Mammary epithelial cell (primary cell): ENCODE data around the gene TRABD.

ENCODE experiments used
- EZH2 ChIP-seq: IDR thresholded peaks from 2 replicates; pipeline ENCODE4 v1.6.1; 2012; ENCODE audit warnings: low read length, inconsistent platforms, borderline replicate concordance
- TF ChIP-seq, protein P1 (sequence below), 2 donors: IDR thresholded peaks in 1 of 2; conservative IDR thresholded peaks in 1 of 2; 2 replicates each; pipeline ENCODE4 v1.5.1; 2011 to 2012; ENCODE audit warnings: inconsistent platforms in 2 of 2, low read length in 2 of 2, mild to moderate bottlenecking in 2 of 2, control low read depth in 1 of 2, low read depth in 1 of 2; ENCODE audit not compliant: insufficient read depth in 1 of 2; ENCODE audit errors: extremely low read depth in 1 of 2

DNA sequence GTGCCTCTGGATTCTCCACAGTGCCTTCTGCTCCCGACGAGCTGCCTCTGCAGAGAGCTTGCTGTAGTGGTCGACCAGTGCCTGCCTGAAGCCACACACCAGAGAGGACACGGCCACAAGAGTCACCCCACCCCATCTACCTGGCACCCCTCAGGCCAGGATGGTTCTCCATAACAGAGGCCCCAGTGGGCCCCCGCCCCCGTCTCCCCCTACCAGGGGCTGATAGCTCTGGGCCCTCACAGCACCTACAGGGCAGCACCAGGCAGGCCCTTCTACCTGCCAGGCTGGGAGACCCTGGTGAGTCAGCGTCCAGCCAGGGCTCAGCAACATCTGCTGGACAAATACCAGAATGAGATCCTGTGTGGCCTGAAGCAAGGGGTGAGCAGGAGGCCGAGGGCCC, 36.8 kb downstream of the TRABD start:
- no peak for TF ChIP-seq EZH2
- TF ChIP-seq, protein P1, sequence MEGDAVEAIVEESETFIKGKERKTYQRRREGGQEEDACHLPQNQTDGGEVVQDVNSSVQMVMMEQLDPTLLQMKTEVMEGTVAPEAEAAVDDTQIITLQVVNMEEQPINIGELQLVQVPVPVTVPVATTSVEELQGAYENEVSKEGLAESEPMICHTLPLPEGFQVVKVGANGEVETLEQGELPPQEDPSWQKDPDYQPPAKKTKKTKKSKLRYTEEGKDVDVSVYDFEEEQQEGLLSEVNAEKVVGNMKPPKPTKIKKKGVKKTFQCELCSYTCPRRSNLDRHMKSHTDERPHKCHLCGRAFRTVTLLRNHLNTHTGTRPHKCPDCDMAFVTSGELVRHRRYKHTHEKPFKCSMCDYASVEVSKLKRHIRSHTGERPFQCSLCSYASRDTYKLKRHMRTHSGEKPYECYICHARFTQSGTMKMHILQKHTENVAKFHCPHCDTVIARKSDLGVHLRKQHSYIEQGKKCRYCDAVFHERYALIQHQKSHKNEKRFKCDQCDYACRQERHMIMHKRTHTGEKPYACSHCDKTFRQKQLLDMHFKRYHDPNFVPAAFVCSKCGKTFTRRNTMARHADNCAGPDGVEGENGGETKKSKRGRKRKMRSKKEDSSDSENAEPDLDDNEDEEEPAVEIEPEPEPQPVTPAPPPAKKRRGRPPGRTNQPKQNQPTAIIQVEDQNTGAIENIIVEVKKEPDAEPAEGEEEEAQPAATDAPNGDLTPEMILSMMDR (conservative IDR thresholded peaks at IDR 0.05 in 1 of 2, IDR thresholded peaks at IDR 0.05 in 1 of 2; ENCODE audit: extremely low read depth in 1 of 2, insufficient read depth in 1 of 2, low read depth in 1 of 2, low read length in 2 of 2) = no peak
